Measurements from ENCODE around the gene GPAM. TPM values are rescaled to one million over a fixed set of nuclear protein-coding genes. Genes with fewer than 3 reads are reported as not detected.

The GPAM gene
- total RNA-seq, 1 experiment from 2014 or later, result 12.2 TPM

- TF ChIP-seq ZNF281 (CRISPR knock-in tag; IDR thresholded peaks at IDR 0.05), result 0 out of 2 replicates have a peak, but pooled peaks have one; percentile 24
- peak; percentile 82; the same call in 1 of the 2 replicates for TF ChIP-seq ARID4B (CRISPR knock-in tag; IDR thresholded peaks at IDR 0.05; ENCODE audit: borderline replicate concordance)
- TF ChIP-seq IRF2 (CRISPR knock-in tag; IDR thresholded peaks at IDR 0.05; ENCODE audit: borderline replicate concordance, low read depth), result no peak
- TF ChIP-seq TEAD4 (CRISPR knock-in tag; IDR thresholded peaks at IDR 0.05), result no peak
- TF ChIP-seq RORB (CRISPR knock-in tag; IDR thresholded peaks at IDR 0.05), result no peak
- TF ChIP-seq ZNF512 (CRISPR knock-in tag; IDR thresholded peaks at IDR 0.05; ENCODE audit: borderline replicate concordance), result no peak
- TF ChIP-seq, protein P1, sequence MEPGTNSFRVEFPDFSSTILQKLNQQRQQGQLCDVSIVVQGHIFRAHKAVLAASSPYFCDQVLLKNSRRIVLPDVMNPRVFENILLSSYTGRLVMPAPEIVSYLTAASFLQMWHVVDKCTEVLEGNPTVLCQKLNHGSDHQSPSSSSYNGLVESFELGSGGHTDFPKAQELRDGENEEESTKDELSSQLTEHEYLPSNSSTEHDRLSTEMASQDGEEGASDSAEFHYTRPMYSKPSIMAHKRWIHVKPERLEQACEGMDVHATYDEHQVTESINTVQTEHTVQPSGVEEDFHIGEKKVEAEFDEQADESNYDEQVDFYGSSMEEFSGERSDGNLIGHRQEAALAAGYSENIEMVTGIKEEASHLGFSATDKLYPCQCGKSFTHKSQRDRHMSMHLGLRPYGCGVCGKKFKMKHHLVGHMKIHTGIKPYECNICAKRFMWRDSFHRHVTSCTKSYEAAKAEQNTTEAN (CRISPR knock-in tag; IDR thresholded peaks at IDR 0.05), result peak; percentile 19; the same call in 1 of the 2 replicates
Observed at GRCh38 chr10:112183329-112184051, at the start of gene GPAM (continued).

- Mint-ChIP-seq H3K9me3 (peaks cover 9% of the 10 kb centered on the region), H3K27me3 (ENCODE audit: low read depth) (no peaks in the 10 kb centered on the region; the same call in 1 of the 2 replicates), H3K4me3 (no peak overlapping the region), H3K27ac (no peak overlapping the region), H3K4me1 (peaks cover 33% of the 10 kb centered on the region), H3K36me3 (no peaks in the 10 kb centered on the region)
- ATAC-seq, result no peak
- DNase-seq (ENCODE audit: low spot score), result no peak
- ChIA-PET POLR2A (no interaction called here), CTCF (interaction anchor here (1.2 kb wide), 1 partner anchor 75 kb away, joined by 3 read pairs; no protein-coding TSS in a partner anchor)
- TF ChIP-seq CTCF (IDR thresholded peaks at IDR 0.05) (no peak), RELA (CRISPR knock-in tag; IDR thresholded peaks at IDR 0.05; ENCODE audit: borderline replicate concordance) (no peak), TCF7 (CRISPR knock-in tag; IDR thresholded peaks at IDR 0.05; ENCODE audit: low read depth) (no peak), ZNF512 (CRISPR knock-in tag; IDR thresholded peaks at IDR 0.05; ENCODE audit: borderline replicate concordance) (no peak), ATF3 (CRISPR knock-in tag; conservative IDR thresholded peaks at IDR 0.05) (no peak), E2F5 (CRISPR knock-in tag; IDR thresholded peaks at IDR 0.05) (no peak), MYBL2 (CRISPR knock-in tag; IDR thresholded peaks at IDR 0.05) (no peak), ZNF396 (CRISPR knock-in tag; IDR thresholded peaks at IDR 0.05; ENCODE audit: borderline replicate concordance) (no peak), CREB1 (CRISPR knock-in tag; IDR thresholded peaks at IDR 0.05) (no peak)
- TF ChIP-seq, protein P1 (CRISPR knock-in tag; IDR thresholded peaks at IDR 0.05), result no peak
Observed at GRCh38 chr10:112232670-112233069, 49.1 kb upstream of the GPAM start.

Measured in WTC11 (cell line).